SK-N-MC (cell line): ENCODE measurements around the gene AP2S1.

Experiments
- FOXP2 ChIP-seq: optimal IDR thresholded peaks from 2 replicates; pipeline ENCODE3; 2011; ENCODE audit warnings: mild to moderate bottlenecking, moderate library complexity; ENCODE audit not compliant: insufficient read depth; ENCODE audit errors: extremely low read length, control extremely low read depth
- POLR2AphosphoS5 ChIP-seq: IDR thresholded peaks from 2 replicates; pipeline ENCODE4 v1.6.1; 2012; ENCODE audit warnings: mild to moderate bottlenecking, low read depth, low read length, borderline replicate concordance

GRCh38 chr19:46818812-46819211, 31.8 kb downstream of the AP2S1 start:
- no peak for TF ChIP-seq POLR2AphosphoS5
- TF ChIP-seq FOXP2: no peak
